Amniotic epithelial cell (primary cell): ENCODE data around the gene AOC2.

Experiments
- DNase-seq: peaks from one replicate; pipeline ENCODE4 v3.0.0-alpha.2; 2010; ENCODE audit warnings: low read depth

Gene AOC2

GRCh38 chr17:42844271-42844670 is at the start of gene AOC2:
Gene AOC2 (plus strand): TSS chr17:42844580. CDS start chr17:42844627, 47 bp downstream.
- DNase-seq: peak; percentile 27

- no peak for DNase-seq
Observed at GRCh38 chr17:42795061-42795460, 49.3 kb upstream of the AOC2 start.

- DNase-seq: no peak
Observed at GRCh38 chr17:42795465-42795864, 48.9 kb upstream of the AOC2 start.

GRCh38 chr17:42796066-42796758 is 48.2 kb upstream of the AOC2 start:
- no peak for DNase-seq

DNA sequence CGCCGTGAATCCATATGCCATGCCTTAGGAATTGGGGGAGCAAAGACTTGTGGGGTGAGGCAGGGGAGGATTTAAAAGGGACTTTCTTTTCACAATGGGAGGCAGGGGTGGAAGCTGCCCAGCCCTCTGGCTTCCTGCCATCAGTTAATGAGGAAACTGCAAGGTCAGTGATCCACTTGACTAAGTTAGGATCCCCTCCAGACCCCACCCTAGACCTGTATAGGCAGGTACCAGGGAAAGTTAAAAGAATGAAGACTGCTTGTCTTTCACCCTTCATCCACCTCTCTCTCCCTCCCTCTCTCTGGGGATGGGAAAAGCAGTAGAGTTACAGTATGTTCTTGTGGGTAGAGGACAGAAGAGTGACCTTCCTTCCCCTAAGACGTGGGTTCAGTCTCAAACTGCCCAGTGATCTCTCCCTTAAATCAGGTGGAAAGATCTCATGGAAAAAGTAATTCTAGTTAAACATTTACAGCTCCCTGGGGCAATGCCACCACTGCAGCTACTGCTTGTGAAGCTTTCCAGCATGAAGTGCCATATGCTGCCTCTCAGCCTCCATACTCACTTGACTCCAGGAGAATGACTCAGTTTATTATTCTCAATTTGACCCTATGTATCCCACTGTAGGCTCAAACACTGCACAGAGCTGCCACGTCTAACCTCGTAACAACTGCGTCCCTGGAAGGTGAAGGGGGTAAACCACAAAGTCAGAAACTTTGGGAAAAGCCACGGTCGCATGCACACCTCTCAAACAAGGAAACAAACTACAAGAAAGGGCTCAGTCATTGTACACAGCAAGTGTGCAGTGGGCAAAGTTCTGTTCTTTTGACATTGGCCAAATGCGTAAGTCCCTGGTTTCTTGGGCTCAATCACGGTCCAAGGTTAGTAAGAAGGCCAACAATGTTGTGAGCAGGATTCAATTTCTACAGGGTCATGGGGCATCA is 47.0 kb upstream of the AOC2 start:
- DNase-seq: no peak

GRCh38 chr17:42798011-42798382 is 46.4 kb upstream of the AOC2 start:
- no peak for DNase-seq

- peak; percentile 82 for DNase-seq
Observed at GRCh38 chr17:42798383-42799380, 45.7 kb upstream of the AOC2 start, which contains the start of the genes CNTD1 and COA3. Gene CNTD1 (plus strand): TSS chr17:42798861. CDS start chr17:42799068, 207 bp downstream. Gene COA3 (minus strand): TSS chr17:42798704. CDS start chr17:42798681, 23 bp downstream.

DNA sequence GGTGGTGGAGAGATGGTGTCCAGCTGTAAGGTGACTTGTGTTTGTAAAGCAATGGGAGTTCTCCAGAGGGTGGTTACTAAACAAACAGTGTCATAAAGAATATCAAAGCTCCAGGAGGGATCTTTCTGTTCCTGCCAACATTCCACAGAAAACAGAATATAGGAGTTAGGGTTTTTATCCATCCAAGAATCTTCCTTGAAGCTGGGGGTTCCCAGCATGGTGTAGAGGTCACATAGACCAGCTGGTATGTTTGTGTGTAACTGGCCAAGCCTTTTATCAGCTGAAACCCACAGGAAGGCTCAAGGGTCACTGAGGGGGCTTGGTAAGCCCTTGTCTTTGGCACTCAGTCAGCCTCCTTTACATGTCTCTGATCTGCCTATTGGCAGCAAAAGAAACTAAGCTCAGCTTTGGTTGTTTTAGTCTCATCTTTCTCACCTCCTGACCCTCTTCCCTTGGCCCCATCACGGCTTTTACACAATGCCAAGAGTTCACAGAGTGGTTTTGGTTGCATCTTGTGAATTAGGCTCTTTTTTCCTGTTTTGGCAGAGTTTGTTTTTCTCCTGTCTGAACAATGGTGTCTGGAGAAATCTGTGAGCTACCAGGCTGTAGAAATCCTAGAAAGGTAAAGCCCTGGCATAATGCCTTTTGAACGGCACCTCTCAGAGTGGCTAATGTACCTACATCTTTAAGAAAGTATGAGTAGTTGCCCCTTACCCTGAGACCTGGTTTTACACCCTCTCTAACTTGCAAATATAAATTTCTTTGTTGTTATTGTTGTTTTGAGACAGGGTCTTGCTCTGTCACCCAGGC is 41.1 kb upstream of the AOC2 start:
- DNase-seq: no peak

GRCh38 chr17:42804918-42805367 is 39.4 kb upstream of the AOC2 start:
- no peak for DNase-seq

DNA sequence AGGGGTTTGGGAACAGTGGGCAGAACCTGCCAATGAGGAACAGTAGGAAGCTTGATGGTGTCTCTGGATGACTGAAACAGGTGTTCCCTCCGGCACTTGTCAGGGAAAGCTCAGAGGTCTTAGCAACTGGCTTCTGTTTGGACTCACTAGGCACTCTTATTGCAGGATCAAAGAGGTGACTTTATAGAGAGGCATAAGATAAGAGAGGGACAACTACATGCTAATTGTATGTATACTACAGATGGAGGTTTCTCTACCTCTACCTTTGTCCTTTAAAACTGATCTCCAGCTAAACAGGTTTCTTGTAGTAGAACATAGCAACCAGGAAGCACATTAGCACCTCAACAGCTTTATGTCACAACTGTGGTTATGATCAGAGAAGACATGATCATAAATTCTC is 38.1 kb upstream of the AOC2 start:
- DNase-seq: no peak

DNA sequence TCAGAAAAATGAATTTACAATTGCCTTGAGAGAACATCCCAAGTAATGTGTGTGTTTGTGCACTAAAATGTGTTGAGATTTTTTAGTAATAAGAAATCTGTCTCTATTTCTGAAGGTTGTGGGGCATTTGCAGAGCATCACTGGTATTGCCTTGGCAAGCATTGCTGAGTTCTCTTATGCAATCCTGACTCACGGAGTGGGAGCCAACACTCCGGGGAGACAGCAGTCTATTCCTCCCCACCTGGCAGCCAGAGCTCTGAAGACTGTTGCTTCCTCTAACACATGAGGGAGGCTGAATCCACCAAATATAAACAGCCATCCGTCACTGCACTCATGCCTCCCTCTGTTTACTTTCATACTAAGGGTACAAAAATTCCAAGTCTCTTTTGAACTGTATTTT is 35.1 kb upstream of the AOC2 start:
- DNase-seq: peak; percentile 97

DNA sequence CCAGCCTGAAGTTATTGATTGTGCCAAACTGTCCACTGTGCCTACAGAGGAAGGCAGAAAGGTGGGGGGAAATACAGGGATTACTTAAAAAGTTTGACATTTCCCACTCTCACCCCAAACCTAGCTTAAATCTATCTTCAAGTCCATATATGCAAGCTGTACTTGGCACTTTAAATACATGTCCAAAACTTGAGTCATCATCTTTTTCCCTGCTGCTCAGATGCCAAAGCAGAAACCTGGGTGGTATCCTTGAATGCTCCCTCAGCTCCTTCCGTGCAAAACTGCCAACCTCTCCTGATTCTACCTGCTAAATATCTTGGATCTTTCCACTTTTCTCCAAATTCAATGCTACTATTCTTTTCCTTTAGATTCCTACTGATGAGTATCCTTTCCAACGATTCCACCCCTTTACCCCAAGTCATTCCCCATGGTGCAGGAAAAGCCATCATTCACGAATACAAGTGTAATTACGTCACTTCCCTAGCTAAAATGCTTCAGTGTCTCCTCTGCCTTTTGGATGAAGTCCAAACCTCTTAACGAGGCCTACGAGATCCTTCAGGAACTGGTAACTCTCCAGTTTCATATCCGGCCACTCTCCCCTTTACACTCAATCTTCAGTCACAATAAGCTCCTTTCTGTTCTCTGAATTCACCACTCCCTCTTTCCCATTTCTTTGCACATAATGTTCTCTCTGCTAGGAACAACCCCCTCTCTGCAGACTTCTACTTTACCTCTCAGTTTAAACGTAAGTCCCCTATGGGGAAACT is 29.6 kb upstream of the AOC2 start:
- peak; percentile 65 for DNase-seq

- peak; percentile 55 for DNase-seq
Observed at GRCh38 chr17:42817866-42818265, 26.5 kb upstream of the AOC2 start.

- DNase-seq: no peak
Observed at GRCh38 chr17:42818379-42818778, 26.0 kb upstream of the AOC2 start.

DNA sequence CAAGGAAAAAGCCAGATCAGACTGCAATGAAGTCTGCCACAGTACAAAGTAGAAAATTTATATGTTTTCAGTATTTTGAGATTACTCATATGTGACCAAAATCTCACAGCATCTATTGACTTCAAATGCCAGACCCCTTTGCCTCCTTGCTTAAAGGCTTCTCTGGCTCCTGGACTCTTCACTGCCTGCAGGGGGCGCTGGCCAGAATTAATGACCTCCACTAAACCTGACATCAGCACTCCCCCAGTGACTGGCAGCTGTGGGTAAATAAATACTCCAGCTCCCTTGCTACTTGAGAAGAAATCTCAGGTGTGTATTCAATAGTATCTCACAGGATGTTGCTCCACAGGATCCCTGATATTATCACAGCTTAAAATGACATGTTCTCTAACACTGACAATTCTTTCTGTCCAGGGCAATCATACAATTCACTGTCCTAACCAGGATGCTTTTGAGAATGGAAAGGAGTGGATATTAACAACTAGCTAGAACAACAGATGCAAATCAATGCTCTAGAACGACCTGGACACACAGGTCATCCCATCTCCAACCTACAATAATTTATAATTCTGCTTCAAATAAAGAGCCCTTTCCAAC is 24.3 kb upstream of the AOC2 start:
- DNase-seq: peak; percentile 49

- DNase-seq: peak; percentile 80
Observed at GRCh38 chr17:42821176-42821575, 23.2 kb upstream of the AOC2 start.

- DNase-seq: no peak
Observed at GRCh38 chr17:42827472-42827871, 16.9 kb upstream of the AOC2 start.

GRCh38 chr17:42830971-42831370 is 13.4 kb upstream of the AOC2 start:
- no peak for DNase-seq

GRCh38 chr17:42832213-42832933 is 12.0 kb upstream of the AOC2 start:
- no peak for DNase-seq
